ENCODE measurements around the gene SUN1.

Gene SUN1

GRCh38 chr7:894164-894867, 62.0 kb downstream of the SUN1 start:
- DNase-seq: no peak

GRCh38 chr7:894927-895450, 62.7 kb downstream of the SUN1 start:
- no peak for DNase-seq

- no peak for DNase-seq
Observed at GRCh38 chr7:895451-896052, 63.3 kb downstream of the SUN1 start.

- DNase-seq: no peak
Observed at GRCh38 chr7:896346-897075, 64.2 kb downstream of the SUN1 start.

GRCh38 chr7:897086-897485, 64.8 kb downstream of the SUN1 start:
- no peak for DNase-seq

- peak; percentile 12 to 24 for DNase-seq
Observed at GRCh38 chr7:897771-898376, 65.6 kb downstream of the SUN1 start.

- DNase-seq: no peak
Observed at GRCh38 chr7:898460-898854, 66.2 kb downstream of the SUN1 start.

- no peak for DNase-seq
Observed at GRCh38 chr7:898855-899681, 66.8 kb downstream of the SUN1 start.

GRCh38 chr7:899806-900205, 67.5 kb downstream of the SUN1 start:
- DNase-seq: no peak

GRCh38 chr7:900331-901040, 68.2 kb downstream of the SUN1 start:
- no peak for DNase-seq

- no peak for DNase-seq
Observed at GRCh38 chr7:901041-901387, 68.7 kb downstream of the SUN1 start.

- DNase-seq: peak; percentile 52 to 55
Observed at GRCh38 chr7:901388-902154, 69.3 kb downstream of the SUN1 start.

- no peak for DNase-seq
Observed at GRCh38 chr7:902996-903395, 70.7 kb downstream of the SUN1 start.

GRCh38 chr7:903921-904755, 71.9 kb downstream of the SUN1 start:
- no peak for DNase-seq

- DNase-seq: no peak
Observed at GRCh38 chr7:904847-905246, 72.6 kb downstream of the SUN1 start.

GRCh38 chr7:906776-907157, 74.5 kb downstream of the SUN1 start:
- no peak for DNase-seq

GRCh38 chr7:907158-907980, 75.1 kb downstream of the SUN1 start:
- no peak for DNase-seq

GRCh38 chr7:908159-908581, 75.9 kb downstream of the SUN1 start:
- DNase-seq: no peak

Measured in NCI-H2081 (cell line).